ENCODE data around the gene ALG8. TPM values are rescaled to one million over a fixed set of nuclear protein-coding genes. Genes with fewer than 3 reads are reported as not detected.

ALG8 gene
- polyA plus RNA-seq, 1 of the 3 experiments (the other 2 are of a cell fraction): 42.0 TPM

GRCh38 chr11:78132475-78132874, 7.0 kb downstream of the ALG8 start:
- H4K20me1 ChIP-seq (ENCODE audit: insufficient read depth): no peaks in the 10 kb centered on the region
- 64% methylated on average over 2 of the region's 2 CpGs for WGBS (ENCODE audit: low lambda C conversion rate)
- no peak overlapping the region for H3K27ac ChIP-seq (ENCODE audit: low read depth in 2 of 2, low read length in 1 of 2)
- no peak overlapping the region for H3K4me3 ChIP-seq (ENCODE audit: low read depth in 2 of 2, low read length in 1 of 2)
- H3K27me3 ChIP-seq (ENCODE audit: insufficient read depth): no peaks in the 10 kb centered on the region
- no peaks in the 10 kb centered on the region for H3F3A ChIP-seq (replicated peaks; ENCODE audit: insufficient read depth)
- no peak overlapping the region for H2AFZ ChIP-seq (ENCODE audit: low read depth)
- TF ChIP-seq CTCF (IDR thresholded peaks at IDR 0.05): no peak
- no peak for TF ChIP-seq MAX (IDR thresholded peaks at IDR 0.05; ENCODE audit: low read depth)
- no peak for TF ChIP-seq TEAD4 (IDR thresholded peaks at IDR 0.05; ENCODE audit: borderline replicate concordance, insufficient read depth)
- TF ChIP-seq EZH2phosphoT487 (IDR thresholded peaks at IDR 0.05; ENCODE audit: borderline replicate concordance, low read depth): no peak
- TF ChIP-seq ZBTB33 (IDR thresholded peaks at IDR 0.05; ENCODE audit: borderline replicate concordance, low read depth): no peak
- TF ChIP-seq USF2 (IDR thresholded peaks at IDR 0.05; ENCODE audit: borderline replicate concordance, low read depth, low read length): no peak
- no peak for TF ChIP-seq FOXJ3 (CRISPR knock-in tag; IDR thresholded peaks at IDR 0.05)
- TF ChIP-seq RFX5 (IDR thresholded peaks at IDR 0.05; ENCODE audit: low read length): no peak
- TF ChIP-seq POLR2AphosphoS5 (IDR thresholded peaks at IDR 0.05; ENCODE audit: low read depth, low read length): no peak
- TF ChIP-seq RCOR1 (IDR thresholded peaks at IDR 0.05; ENCODE audit: low read length): no peak
- no peak for TF ChIP-seq RXRA (IDR thresholded peaks at IDR 0.05; ENCODE audit: borderline replicate concordance, low read depth)
- TF ChIP-seq FOSL2 (IDR thresholded peaks at IDR 0.05; ENCODE audit: borderline replicate concordance, low read depth): no peak
- H3K36me3 ChIP-seq (replicated peaks in 1 of 2; ENCODE audit: control insufficient read depth in 1 of 2, insufficient read depth in 2 of 2, low read length in 1 of 2): peaks cover 0 to 15% of the 10 kb centered on the region in 2 experiments
- H3K9me2 ChIP-seq: no peaks in the 10 kb centered on the region
- no peaks in the 10 kb centered on the region for H3K9me3 ChIP-seq
- no peaks in the 10 kb centered on the region for H3K4me1 ChIP-seq (ENCODE audit: control insufficient read depth in 1 of 2, insufficient read depth in 2 of 2, low read depth in 1 of 2, low read length in 1 of 2)
- POLR2A ChIA-PET: interaction anchor here (0.7 kb wide), 1 partner anchor 156 kb away, joined by 6 read pairs; no protein-coding TSS in a partner anchor
- no peak overlapping the region for H3K9ac ChIP-seq
- CTCF ChIA-PET: no interaction called here
- no peak overlapping the region for H3K4me2 ChIP-seq
- no peak for DNase-seq
- H3K79me2 ChIP-seq (ENCODE audit: insufficient read depth): peaks cover 68% of the 10 kb centered on the region

GRCh38 chr11:78131956-78132355, 7.5 kb downstream of the ALG8 start:
- 63% methylated on average over 3 of the region's 3 CpGs for WGBS (ENCODE audit: low lambda C conversion rate)
- no peak for TF ChIP-seq SMC3 (IDR thresholded peaks at IDR 0.05; ENCODE audit: low read depth, low read length)
- no peak for TF ChIP-seq REST (IDR thresholded peaks at IDR 0.05; ENCODE audit: low read depth, low read length)
- no peak for TF ChIP-seq EZH2phosphoT487 (IDR thresholded peaks at IDR 0.05; ENCODE audit: borderline replicate concordance, low read depth)
- TF ChIP-seq TCF12 (IDR thresholded peaks at IDR 0.05): no peak
- TF ChIP-seq FOXM1 (IDR thresholded peaks at IDR 0.05; ENCODE audit: low read depth): no peak
- TF ChIP-seq MEF2A (IDR thresholded peaks at IDR 0.05; ENCODE audit: borderline replicate concordance, low read depth): no peak
- no peak for TF ChIP-seq MXI1 (IDR thresholded peaks at IDR 0.05; ENCODE audit: low read depth, low read length)
- ChIA-PET POLR2A (no interaction called here), CTCF (no interaction called here)
- H3K4me3 ChIP-seq (ENCODE audit: low read depth in 2 of 2, low read length in 1 of 2): no peak overlapping the region
- no peaks in the 10 kb centered on the region for H3K9me3 ChIP-seq
- peaks cover 0 to 16% of the 10 kb centered on the region in 2 experiments for H3K36me3 ChIP-seq (replicated peaks in 1 of 2; ENCODE audit: control insufficient read depth in 1 of 2, insufficient read depth in 2 of 2, low read length in 1 of 2)
- no peaks in the 10 kb centered on the region for H4K20me1 ChIP-seq (ENCODE audit: insufficient read depth)
- no peaks in the 10 kb centered on the region for H3F3A ChIP-seq (replicated peaks; ENCODE audit: insufficient read depth)
- no peak overlapping the region for H3K9ac ChIP-seq
- H3K27me3 ChIP-seq (ENCODE audit: insufficient read depth): no peaks in the 10 kb centered on the region
- H3K27ac ChIP-seq (ENCODE audit: low read depth in 2 of 2, low read length in 1 of 2): no peak overlapping the region
- no peaks in the 10 kb centered on the region for H3K4me1 ChIP-seq (ENCODE audit: control insufficient read depth in 1 of 2, insufficient read depth in 2 of 2, low read depth in 1 of 2, low read length in 1 of 2)
- no peak overlapping the region for H2AFZ ChIP-seq (ENCODE audit: low read depth)
- DNase-seq: no peak
- no peak overlapping the region for H3K4me2 ChIP-seq
- no peaks in the 10 kb centered on the region for H3K9me2 ChIP-seq
- H3K79me2 ChIP-seq (ENCODE audit: insufficient read depth): peaks cover 67% of the 10 kb centered on the region
